IPS DF 4.7 (cell line): Measurements from ENCODE around the gene MSX2.

Experiments
- DNase-seq: peaks from one replicate; pipeline ENCODE4 v3.0.0-alpha.2; 2013; ENCODE audit warnings: low spot score; ENCODE audit errors: extremely low read depth

Gene MSX2

GRCh38 chr5:174773371-174773770, 49.0 kb downstream of the MSX2 start:
- no peak for DNase-seq

DNA sequence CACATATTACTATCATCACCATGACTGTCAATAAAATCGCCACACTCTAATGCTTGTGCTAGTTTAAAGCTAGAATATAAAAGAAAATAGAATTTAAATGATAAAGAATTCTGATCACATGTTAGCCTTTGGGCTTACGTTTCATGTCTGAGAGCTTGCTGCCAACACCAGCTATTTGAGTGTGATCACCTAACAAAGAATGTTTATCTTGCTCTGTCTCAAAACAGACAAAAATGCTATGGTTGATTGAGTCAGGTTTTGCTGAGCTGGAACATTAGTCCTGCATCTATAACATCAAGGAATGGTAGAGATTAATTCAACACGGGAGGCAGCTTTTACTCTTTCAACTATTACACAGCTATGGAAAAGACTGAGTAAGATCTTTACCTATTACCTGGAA, 50.7 kb downstream of the MSX2 start:
- no peak for DNase-seq

GRCh38 chr5:174777111-174777510, 52.7 kb downstream of the MSX2 start:
- DNase-seq: no peak

- no peak for DNase-seq
These were observed 53.2 kb downstream of the MSX2 start for GRCh38 chr5:174777583-174777982.
